ENCODE data around the gene MORC4.
A peak's percentile ranks its signal among the peaks of the same experiment; 100 is the strongest.
"Not testable (repeated sequence)": the region's sequence is repeated elsewhere in the genome, so short reads cannot be mapped to it uniquely, and the experiment has no call there.

The MORC4 gene

DNA sequence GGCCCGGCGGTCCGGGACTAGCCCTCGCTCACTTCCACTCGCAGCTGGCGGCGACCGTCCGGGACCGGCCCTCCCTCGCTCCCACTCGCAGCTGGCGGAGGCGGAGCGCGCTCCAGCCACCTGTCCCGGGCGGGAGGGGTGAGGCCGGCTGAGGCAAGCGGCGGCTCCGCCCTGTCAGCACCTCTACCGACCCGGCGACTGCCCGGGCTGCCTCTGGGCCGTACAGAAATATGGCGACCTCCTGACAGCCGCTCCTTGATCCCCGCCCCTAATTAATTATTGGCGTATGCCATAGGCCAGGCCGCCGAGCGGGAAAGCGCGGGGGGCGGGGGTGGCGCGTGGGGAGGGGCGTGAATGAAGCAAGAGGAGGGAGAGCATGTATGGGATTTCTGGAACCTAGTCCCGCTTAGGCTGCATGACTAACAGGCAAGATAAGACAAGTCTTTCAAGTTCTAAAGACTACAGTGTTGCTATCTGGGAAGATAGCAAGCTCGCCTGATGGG is at the start of gene MORC4:
Gene MORC4 (minus strand): TSS at position 200 of the 503 bp plus-strand sequence. CDS start 243 bp downstream, outside the sequence.
- DNase-seq, result peak; percentile 72

DNA sequence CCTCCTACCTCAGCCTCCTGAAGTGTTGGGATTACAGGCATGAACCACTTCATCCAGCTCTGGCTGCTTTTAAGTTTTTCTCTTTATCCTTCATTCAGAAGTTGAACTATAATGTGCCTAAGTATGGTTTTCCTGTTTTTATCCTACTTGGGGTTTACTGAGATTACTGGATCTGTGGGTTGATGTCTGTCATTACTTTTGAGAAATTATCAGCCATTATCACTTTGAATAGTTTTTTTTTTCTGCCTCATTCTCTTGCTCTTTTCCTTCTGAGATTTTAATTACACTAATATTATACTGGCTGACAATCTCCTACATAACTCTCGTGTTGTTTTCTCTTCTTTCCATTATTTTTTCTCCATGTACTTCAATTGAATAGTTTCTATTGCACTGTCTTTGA is 47.6 kb upstream of the MORC4 start:
- no peak for DNase-seq

DNA sequence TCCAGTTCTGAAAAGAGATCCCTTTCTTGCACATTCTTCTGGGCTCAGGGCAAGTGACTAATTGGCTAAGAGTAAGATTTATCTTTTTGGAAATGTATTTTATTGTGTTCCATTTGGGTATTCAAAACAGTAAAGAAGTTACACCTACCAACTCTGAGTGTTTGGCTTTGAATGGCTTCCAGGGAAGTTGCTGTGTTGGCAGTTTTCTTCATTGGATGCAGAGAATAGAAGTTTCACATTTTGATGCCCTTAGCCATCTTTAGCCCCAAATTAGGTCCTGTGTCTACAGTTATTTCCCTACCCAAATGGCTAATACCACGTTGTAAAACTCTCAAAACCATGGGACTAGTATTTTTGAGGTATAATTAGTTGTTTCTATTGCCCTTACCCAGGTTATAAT is 29.7 kb upstream of the MORC4 start:
- no peak for DNase-seq

DNA sequence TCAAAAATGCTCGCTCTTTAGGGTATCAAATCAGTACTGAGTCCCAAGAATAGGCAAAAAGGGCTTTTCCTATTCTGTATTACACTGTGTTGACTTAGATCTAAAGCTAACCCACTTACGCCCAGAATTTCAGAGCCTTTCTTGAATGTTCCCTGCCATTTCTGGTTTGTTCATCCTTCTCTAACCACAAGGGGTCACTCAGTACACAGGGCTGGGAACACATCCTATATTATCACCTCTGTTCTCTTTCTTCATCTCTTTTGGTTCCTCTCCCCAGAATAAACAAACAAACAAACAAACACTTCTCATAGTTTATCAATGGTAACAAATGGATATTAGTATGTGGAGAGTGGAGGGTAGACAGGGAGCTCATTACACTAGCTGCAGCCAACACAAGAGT is 25.5 kb upstream of the MORC4 start:
- peak; percentile 16 for DNase-seq

DNA sequence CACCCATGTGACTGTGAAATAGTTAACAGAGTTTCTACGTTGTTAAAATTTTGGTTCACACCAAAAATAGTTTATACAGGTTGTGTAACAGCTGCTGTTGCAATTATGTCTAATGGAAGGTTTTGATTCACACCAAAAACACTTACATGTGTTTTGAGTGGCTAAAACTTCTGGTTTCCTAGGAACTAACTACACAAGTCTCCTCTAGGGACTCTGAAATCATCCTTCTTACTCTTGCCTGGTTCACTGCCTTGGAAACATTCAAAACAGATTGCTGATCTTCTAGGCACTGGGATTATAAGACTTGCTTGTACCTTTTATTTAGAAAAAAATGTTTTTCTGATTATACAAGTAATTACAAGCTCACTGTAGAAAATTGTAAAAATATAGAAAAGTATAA is 14.9 kb upstream of the MORC4 start:
- DNase-seq, result no peak

DNA sequence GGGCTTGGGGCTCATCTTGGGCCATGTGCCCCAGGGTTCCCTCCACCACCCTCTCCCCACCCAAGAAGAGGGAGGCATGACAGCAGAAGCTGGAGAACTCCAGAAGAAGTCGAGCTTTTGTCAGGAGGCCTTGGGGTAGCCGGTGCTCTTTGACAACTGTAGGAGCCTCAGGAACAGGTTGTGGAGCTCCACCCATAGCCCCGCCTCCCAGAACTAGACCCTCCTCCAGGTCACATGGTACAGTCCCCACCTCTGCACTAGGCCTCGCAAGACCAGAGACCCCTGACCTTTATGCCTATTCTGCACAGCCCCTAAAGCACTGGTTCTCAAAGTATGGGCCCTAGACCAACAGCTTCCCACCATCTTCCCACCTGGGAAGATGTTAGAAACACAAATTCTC is 8.0 kb upstream of the MORC4 start:
- no peak for DNase-seq

GRCh38 chrX:106999002-106999975 is 723 bp downstream of the MORC4 start:
- peak; percentile 17 for DNase-seq

- DNase-seq, result no peak
Observed at GRCh38 chrX:106997611-106998010, 2.4 kb downstream of the MORC4 start.

- DNase-seq, result no peak
Observed at GRCh38 chrX:106995678-106996077, 4.3 kb downstream of the MORC4 start.

DNA sequence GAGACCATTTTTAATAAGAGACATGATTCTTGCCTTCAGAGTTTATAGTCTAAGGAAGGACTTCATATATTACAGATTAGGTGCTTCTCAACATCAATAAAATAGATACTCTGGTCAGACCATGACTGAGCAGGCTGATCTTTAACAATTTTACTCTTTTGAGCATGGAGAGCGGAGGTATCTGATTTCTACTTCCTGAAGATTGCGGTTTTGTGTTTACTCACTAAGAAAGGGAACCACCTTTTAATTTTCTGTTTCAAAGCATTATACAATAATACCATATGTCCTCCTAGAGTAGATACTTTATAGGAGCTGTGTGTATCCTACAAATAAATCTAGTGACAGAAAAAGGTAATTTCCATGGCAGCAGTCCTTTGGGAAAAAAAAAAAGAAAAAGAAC is 12.5 kb downstream of the MORC4 start:
- no peak for DNase-seq

DNA sequence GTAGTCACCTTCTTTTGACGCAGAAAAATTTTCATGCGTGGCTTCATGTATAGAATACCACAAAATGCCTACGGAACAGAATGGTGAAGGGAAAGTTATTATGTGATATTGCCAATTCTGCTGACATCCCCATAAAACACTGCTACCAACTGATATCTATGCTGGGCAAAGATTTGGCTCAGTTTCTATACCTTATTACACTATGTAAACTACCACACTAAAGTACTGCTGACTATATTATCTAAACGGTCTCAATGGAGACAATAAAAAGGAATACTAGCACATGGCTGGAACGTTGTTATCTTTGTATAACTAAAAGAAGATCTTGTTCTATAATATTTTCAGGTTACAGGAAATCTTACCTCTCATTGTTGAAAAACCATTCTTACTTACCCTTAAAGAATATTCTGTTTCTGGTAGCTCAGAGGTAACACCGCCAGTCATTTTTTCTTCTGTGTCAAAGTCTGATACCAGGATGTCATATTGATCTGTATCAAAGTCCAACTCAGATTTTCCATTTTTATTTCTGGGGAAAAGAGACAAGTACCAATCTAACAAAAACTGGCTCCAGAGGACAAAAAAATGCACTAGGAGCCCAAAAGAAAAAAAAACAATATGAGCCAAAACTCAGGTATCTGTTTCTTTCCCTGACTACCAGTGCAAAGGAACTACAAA is 18.9 kb downstream of the MORC4 start:
- DNase-seq, result no peak

- DNase-seq, result no peak
Observed at GRCh38 chrX:106976416-106976815, 23.6 kb downstream of the MORC4 start.

DNA sequence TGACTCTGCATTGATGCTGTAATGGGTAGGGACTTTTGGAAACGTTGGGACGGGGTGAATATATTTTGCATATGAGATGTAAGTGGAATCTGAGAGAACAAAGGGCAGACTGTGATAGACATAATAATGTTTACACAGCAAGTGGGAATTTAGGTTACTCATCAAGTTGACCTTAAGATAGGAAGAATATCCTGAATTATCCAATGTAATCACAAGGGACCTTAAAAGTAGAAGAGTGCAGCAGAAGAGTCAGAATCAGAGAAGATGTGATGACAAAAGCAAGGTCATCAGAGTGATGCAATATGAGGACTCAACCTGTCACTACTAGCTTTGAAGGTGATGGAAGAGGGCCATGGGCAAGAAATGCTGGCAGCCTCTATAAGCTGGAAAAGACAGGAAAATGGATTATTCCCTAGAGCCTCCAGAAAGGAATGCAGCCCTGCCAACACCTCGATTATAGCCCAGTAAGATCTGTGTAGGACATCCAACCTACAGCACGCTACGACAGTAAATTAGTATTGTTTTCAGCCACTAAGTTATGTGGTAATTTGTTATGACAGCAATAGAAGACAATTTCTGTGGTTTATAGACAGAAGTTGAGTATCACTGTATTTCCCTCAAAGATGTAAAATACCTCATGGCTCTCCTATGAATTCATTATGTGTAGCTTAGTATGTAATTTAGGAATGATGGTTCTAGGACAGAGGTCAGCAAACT is 26.4 kb downstream of the MORC4 start:
- DNase-seq, result no peak

DNA sequence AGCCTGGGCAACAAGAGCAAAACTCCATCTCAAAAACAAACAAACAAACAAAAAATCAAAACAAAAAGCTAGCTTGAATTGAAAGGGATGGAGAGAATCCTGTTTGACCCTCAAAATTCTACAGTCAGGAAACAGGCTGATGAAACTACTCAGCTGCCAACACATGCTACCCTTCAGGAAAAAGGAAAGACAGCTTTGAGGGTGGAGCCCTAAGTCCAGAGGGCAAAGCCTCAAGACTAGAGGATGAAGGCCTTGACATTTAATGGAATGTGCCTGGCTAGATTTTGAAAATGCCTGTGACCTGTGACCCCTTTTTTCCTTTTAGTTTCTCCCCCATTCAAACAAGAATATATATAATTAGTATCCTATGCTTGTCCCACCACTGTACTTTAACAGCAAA is 27.1 kb downstream of the MORC4 start:
- DNase-seq, result no peak

- not testable (repeated sequence) for DNase-seq
Observed at GRCh38 chrX:106966547-106966946, 33.5 kb downstream of the MORC4 start.

- DNase-seq, result no peak
Observed at GRCh38 chrX:106964290-106964689, 35.7 kb downstream of the MORC4 start.

GRCh38 chrX:106963111-106963510 is 36.9 kb downstream of the MORC4 start:
- no peak for DNase-seq

DNA sequence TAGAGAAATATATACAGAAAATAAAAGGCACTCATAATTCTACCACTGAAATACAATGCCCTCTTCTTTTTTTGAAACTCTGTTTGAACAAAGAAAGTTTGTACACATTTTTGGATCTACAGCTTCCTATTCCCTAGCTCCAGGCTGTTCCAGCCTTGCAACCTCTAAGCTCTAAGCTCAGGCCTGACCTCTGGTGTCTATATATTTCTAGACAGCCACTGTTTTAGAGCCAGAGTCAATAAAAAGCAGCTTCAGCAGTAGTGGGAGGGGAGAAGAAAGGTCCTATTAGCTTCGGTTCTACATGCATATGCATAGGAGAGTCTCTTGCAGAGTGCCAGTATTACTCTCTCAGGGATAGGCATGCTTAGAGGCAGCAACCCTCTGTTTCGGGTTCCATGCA is 40.1 kb downstream of the MORC4 start:
- peak; percentile 1 for DNase-seq

DNA sequence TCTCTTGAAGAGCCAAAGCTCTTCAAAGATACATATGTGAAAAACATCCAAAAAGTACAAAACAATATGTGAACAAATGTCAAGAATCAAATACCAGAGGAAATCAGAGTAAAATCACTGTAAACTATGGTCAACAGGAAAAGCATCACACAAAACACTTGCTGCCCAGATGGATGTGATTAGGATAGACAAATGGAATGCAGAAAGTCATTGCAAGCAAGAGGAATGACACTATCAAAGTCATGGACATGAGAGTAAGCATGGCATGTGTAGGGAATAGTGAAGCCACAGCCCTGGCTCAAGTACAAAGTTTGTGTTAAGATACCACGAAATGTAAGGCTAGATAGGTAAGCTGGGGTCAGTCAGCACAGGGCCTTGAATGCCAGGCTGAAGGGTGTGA is 42.2 kb downstream of the MORC4 start:
- DNase-seq, result no peak

- no peak for DNase-seq
Observed at GRCh38 chrX:106955004-106955772, 44.8 kb downstream of the MORC4 start.

DNA sequence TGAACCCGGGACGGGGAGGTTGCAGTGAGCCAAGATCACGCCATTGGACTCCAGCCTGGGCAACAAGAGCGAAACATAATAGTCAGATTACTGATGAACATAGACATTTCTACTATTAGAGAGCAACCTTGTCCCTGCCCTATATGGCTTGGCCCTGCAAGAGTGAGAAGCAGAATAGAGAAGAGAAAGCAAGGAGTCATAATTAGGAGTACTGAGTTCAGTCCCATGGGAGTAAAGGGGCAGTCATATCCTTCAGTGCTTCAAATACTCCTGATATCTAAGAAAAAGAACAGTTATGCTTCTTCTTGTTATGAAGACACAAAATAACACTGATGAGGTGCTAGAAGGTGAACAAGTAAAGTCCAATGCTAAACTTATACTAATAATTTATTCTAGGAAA is 46.0 kb downstream of the MORC4 start:
- no peak for DNase-seq

DNA sequence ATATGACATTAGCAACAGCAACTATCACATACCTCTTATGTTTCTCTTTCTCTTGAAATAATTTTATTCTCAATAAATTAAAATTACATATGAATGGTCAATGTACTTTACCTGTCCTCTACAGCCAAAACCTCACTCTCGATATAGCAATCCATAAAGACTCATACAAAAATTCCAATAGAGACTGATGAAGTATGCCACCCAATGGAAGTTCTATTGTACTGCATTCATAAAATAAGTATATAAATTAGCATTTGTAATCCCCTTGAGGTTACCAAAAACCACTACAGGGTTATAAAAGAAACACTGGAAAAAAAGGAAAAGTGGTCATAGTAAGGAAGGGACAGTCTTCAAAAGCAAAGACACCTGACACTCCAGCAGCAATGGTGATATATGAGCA is 47.0 kb downstream of the MORC4 start:
- DNase-seq, result no peak

- DNase-seq, result no peak
Observed at GRCh38 chrX:106952538-106952937, 47.5 kb downstream of the MORC4 start.

Measured in NCI-H1092 treated with DMSO at 0.1 percent for 48 hours (cell line).